ENCODE data around the gene ITPK1.
"Not testable (repeated sequence)": the region's sequence is repeated elsewhere in the genome, so short reads cannot be mapped to it uniquely, and the experiment has no call there.

The ITPK1 gene

DNA sequence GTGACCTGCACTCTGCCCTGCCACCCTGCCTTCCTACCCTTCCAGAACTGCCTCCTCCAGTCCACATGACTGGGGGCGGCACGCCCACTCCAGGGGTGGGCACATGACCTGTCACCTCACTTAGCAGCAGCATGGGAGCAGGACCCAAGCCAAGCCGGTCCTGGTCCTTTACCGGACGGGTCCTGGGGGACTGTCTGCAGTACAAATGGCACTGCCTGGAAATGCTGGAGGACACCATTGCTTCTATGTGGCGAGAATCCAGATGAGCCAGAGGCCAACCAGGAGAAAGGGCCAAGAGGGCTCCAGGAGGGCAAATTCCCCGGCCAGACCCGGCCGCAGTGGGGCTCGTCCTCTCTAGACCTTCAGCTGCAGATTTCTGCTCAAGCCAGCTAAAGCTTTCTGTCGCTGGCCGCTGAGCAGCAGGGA is 33.1 kb downstream of the ITPK1 start:
- DNase-seq: no peak

DNA sequence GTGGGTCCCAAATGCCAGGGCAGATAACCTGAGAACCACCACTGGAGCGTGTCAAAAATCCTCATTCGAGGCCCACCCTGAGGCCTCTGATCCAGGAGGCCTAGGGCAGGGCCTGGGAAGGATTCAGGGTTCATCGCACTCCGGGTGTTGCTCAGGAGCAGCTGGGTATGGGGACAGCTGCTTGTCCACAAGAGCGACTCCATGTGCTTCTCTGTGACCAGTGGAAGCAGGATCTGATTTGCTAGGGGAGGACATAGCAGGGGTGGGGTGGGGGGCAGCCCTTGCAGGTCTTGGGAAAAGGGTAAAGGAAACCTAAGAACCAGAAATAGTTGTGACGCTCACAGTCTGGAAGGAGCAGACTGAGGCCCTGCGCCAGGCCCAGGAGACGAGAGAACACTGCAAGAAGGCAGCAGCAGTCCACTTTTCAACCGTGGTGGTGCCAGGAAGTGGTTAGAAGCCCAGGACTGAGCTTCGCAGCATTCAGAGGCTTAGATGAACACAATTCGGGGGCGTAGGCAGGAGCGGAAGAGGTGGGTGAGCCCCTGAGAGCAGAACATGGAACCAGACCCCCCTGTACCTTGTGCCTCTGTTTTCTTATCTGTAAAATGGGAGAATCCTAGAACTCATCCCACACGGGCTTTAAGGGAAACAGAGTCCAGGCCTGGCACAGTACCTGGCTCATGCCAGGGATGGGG is 33.7 kb downstream of the ITPK1 start:
- peak; percentile 14 for DNase-seq

DNA sequence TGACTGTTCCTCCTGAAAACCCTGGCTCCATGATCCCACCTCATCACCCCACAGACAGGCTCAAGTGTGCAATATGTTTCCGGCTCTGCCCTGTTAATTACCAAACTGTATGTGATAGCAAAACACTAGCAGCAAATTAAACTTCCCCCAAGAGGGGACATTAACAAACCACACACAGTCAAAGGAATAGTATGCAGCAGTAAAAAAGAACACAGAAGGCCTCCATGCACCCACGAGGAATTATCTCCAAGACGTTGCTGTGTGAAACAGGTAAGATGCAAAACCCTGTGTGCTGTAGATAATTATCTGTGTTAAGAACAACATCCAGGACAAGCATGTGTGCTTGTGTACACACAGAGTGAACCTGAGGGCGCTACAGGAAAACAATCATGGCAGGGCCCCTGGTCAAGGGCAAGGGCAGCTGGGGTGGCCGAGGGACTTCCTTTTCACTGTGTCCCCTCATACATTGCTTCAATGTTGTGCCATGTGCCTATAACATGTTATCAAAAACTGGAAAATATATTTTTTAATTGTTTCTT is 35.8 kb downstream of the ITPK1 start:
- no peak for DNase-seq

GRCh38 chr14:93079321-93079720 is 36.4 kb downstream of the ITPK1 start:
- no peak for DNase-seq

- DNase-seq: no peak
These were observed 36.9 kb downstream of the ITPK1 start for GRCh38 chr14:93078870-93079269.

GRCh38 chr14:93076755-93077154 is 39.0 kb downstream of the ITPK1 start:
- no peak for DNase-seq

DNA sequence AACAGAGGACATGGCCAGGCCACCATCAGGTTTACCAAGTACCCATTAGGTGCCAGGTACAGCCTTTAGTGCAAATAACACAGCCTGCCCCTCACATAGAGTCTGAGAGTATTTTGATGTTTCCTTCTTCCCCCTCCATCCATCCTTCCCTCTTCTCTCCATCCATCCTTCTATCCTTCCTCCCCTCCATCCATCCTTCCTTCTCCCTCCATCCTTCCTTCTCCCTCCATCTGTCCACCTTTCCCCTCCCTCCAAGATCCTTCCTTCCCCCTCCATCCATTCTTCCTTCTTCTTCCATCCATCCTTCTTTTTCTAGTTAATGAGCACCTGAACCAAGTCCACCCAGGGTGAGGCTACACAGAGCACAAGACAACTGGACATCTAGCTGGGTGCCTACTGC is 39.8 kb downstream of the ITPK1 start:
- no peak for DNase-seq

DNA sequence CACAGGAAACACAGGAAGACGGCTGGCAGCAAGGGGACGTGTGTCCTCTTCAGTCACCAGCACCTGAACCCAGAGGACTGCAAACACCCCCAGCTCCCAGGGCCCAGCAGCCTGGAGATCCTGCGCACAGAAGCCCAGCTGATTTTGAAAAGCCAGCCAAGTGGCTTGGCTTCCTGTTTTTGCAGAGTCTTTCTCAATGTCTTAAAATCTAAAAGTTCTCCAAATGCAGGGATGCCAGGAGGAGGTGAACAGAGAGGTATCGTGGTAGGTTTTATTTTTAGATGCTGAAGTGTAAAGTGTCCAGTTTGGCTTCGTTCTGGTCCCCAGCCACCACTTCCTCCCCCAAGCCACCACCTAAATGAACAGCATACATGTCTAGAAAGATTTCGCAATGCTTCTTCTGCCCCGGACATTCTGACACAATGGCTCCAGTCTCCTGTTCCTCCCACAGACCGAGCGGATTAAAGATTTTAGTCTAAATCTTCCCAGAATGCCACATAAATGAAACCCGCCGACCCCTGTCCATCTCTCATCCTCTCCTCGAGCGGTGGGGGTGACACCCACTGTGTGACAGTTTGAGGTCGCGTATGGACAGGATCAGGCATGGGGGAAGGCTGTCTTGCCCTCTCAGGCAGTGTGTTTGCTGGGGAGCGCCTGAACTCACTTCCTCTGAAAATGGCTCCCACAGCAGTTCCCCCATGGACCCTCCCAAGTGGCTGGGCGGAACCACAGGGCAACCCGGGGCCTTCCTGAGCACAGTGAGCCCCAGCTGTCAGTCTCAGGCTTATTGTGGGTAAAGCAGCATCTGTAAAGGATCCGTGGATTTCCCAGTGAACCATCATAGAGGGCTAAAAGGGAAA is 41.6 kb downstream of the ITPK1 start:
- DNase-seq: no peak

DNA sequence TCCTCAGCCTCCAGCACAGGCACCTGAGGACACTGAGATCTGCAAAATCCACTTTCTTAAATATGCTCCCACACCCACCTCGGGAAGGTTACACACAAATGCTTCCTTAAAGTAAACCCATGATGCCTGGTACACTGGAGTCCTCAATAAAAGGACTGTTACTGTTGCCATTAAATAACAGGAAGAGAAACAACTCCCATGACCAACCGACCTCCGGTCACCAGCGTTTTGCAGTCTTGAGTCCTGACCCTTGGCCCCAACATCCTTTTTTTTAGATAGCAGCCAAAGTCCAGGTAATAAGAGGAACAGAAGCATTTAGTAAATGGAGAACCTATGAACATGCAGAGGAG is 42.4 kb downstream of the ITPK1 start:
- DNase-seq: no peak

- DNase-seq: no peak
These were observed 42.9 kb downstream of the ITPK1 start for GRCh38 chr14:93072659-93073357.

DNA sequence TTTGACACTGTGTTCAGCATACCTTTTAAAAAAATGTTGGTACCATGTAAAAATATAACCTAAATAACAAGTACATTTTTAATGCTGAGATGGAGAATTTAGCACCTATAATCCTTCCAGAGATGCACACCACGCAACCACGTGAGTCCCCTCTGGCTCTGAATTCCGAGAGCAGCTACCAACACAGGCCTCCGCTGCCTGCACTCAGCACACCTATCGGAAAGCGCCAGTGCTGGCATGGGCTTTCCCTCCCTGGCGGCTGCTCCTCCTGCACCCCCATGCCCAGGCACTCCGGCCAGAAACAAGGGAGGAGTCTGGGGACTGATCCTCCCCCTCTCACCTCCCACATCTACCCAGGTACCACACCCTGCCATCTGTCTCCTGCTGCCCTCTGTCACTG is 47.0 kb downstream of the ITPK1 start:
- DNase-seq: no peak

DNA sequence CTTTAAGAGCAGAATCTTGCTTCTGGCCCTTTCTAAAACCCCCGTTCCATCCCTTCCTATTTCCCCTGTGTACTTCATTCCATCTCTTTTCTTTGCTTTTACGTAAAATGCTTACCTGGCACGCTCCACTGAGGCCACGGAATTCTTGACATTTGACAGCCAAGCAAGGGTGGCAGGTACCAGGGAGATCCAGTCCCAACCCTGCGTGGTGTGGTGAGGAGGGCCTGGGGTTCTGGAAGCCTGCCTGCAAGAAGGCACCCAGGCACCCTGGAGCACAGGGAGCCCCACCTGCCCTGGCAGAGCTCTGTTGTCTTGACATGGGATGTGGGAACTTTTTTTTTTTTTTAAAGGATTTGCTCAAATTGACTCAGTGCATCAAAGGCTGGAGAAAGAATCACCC is 48.6 kb downstream of the ITPK1 start:
- no peak for DNase-seq

GRCh38 chr14:93065272-93065730 is 50.4 kb downstream of the ITPK1 start:
- no peak for DNase-seq

GRCh38 chr14:93064411-93065271 is 51.1 kb downstream of the ITPK1 start:
- no peak for DNase-seq

DNA sequence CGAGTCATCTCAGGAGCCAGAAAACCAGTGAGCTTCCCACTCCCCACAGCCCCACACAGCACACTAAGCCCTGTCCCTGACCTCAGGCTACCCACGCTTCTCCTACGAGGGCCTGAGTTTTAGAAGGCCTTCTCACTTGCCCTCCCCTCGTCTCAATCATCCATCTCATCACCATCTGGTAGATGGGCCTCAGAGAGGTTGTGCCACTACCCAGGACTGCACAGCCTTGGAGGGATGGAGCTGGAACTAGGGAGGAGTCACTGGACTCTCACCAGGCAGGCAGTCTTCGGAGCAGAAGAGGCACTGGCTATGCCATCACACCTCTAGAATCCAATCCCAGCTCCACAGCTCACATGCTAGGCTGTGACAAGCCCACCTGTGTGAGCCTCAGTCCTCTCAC is 52.3 kb downstream of the ITPK1 start:
- no peak for DNase-seq

DNA sequence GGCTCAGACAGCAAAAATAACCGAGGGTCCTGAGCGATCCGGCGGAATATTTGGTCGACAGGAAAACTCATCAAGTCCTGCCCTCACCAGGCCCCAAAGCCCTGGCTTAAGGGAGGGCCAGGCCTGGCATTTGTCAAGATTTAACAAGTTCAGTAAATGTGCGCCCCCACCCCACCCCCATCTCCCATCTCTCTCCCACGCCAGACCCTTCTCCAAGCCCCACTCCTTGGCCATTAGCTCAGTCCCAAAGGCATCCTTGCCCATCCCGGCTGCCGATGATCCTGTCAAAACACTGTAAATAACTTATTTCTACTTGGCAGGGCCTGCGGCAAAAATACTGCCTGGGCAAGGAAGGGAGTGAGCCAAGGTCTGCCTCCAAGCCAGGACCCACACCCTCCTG is 52.8 kb downstream of the ITPK1 start:
- no peak for DNase-seq

- not testable (repeated sequence) for DNase-seq
These were observed 53.7 kb downstream of the ITPK1 start for GRCh38 chr14:93062013-93062412.

DNA sequence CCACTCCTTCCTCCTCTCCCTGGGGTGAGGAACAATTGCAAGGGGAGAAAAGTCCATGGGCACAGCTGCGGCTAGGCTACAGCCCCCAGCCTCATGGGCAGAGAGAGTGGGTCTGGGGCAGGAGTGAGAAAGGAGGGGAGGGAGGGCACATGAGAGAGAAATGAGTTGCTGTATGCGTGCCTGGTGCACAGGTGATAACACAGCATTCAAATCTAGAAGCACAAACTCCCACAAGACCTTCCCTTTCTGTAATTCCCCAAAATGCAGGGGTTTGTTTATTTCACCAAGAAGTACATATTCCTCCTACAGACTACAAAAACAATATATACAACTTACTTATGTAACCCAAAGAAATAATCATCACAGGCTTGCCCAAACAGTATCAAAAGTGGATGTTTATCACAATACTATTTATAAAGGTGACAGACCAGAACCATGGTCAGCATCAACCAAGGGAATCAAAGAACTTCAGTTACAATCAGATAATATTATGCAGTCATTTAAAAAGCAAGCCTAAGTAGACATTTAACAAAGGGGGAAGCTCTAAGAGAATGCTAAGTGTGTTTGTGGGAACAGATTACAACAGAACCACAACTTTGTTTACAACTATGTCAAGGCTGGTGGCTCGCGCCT is 54.2 kb downstream of the ITPK1 start:
- DNase-seq: no peak

DNA sequence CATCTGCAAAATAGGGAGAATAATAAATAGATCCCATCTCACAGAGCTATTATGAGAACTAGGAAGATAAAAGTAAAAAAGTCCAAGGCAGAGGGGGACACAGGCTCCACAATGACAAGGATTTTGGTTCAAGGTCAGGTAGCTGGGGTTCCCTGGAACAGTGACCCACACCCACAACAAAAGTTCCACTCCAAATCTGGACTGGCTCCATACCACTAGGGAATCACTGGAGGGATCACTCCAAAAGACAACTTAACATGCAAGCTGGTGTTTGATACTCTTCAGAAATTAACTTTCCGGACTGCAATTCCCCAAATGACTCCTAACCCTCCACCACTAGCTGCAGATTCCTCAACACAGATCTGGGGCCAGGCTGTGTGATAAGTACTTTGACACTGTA is 54.9 kb downstream of the ITPK1 start:
- no peak for DNase-seq

DNA sequence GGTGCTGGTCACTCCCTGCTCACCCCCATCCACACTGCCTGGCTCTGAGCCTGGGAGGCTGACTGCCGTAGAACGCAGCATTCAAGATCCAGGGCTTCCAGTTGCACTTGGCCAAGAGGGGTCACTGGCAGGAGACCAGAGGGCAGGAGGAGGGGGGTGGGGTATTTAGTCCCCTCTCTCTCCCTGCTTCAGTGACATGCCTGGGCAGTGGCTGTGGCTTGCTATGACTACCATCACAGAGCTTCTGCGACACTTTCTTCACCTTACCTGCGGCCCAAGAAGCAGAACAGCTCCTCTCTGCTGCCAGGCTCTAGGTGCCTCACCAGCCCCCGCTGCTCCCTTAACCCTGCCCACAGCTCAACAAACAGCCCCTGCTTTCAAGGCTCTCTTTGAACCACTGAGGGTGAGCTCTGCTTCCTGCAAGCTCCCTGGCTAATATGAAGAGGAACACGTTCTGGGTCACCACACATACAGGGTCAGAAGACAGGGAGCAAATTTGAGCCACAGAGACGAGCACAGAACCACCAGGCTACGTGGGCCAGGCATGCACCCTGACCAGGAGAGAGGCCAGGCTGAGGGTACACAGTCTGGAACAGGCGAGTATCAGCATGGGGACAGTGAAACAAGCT is 55.7 kb downstream of the ITPK1 start:
- DNase-seq: no peak

DNA sequence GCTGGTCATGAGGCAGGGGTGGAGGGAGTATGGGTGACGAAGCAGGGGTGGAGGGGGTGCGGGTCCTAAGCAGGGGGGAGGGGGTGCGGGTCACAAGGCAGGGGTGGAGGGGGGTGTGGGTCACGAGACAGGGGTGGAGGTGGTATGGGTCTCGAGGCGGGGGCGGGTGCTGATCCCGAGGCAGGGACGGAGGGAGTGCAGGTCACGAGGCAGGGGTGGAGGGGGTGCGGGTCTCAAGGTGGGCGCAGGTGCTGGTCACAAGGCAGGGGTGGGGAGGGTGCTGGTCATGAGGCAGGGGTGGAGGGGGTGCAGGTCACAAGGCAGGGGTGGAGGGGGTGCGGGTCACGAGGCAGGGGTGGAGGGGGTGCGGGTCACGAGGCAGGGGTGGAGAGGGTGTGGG is 56.5 kb downstream of the ITPK1 start:
- no peak for DNase-seq

Data from CD4-positive, alpha-beta T cell treated with Interleukin-6 for 4 hours (primary cell).